Coronary artery (tissue), 2 donors: ENCODE data around the gene OPRL1.
"Not testable (repeated sequence)": the region's sequence is repeated elsewhere in the genome, so short reads cannot be mapped to it uniquely, and the experiment has no call there.

Experiments used
- DNase-seq: peaks from one replicate; pipeline ENCODE4 v3.0.0-alpha.2; 2017; ENCODE audit warnings: low spot score
- H3K27ac ChIP-seq, 2 donors: fragments of 200-600 bp; sonication (generic); one replicate each; pipeline ENCODE4 v1.5.1; 2016 to 2019
- H3K4me3 ChIP-seq: fragments of 200-600 bp; sonication (generic); 2 replicates; pipeline ENCODE4 v1.5.1; 2016; ENCODE audit warnings: mild to moderate bottlenecking, moderate library complexity
- TF ChIP-seq, protein P1 (sequence below): fragments of 200-600 bp; sonication (generic); IDR thresholded peaks from one replicate; pipeline ENCODE4 v1.5.1; 2019; ENCODE audit warnings: antibody characterized with exemption

OPRL1 gene

DNA sequence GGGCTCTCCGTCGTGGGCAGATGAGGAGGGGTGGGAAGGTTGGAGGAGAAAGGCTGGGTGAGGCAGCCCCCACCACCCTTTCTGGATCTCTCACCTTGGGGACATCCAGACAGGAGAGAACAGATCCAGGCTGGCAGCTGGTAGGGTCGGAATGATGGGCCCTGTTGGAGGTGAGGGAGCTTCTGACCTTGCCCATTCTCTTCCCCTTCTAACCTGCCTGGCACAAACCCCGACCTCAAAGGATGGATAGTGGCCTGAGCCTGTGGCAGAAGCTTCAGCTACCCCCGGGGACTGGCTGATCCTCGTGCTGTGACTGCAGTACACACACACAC lies 33.5 kb downstream of the OPRL1 start:
- no peak for DNase-seq
- H3K27ac ChIP-seq = no peak overlapping the region
- no peak overlapping the region for H3K4me3 ChIP-seq
- TF ChIP-seq, protein P1, sequence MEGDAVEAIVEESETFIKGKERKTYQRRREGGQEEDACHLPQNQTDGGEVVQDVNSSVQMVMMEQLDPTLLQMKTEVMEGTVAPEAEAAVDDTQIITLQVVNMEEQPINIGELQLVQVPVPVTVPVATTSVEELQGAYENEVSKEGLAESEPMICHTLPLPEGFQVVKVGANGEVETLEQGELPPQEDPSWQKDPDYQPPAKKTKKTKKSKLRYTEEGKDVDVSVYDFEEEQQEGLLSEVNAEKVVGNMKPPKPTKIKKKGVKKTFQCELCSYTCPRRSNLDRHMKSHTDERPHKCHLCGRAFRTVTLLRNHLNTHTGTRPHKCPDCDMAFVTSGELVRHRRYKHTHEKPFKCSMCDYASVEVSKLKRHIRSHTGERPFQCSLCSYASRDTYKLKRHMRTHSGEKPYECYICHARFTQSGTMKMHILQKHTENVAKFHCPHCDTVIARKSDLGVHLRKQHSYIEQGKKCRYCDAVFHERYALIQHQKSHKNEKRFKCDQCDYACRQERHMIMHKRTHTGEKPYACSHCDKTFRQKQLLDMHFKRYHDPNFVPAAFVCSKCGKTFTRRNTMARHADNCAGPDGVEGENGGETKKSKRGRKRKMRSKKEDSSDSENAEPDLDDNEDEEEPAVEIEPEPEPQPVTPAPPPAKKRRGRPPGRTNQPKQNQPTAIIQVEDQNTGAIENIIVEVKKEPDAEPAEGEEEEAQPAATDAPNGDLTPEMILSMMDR = no peak

DNA sequence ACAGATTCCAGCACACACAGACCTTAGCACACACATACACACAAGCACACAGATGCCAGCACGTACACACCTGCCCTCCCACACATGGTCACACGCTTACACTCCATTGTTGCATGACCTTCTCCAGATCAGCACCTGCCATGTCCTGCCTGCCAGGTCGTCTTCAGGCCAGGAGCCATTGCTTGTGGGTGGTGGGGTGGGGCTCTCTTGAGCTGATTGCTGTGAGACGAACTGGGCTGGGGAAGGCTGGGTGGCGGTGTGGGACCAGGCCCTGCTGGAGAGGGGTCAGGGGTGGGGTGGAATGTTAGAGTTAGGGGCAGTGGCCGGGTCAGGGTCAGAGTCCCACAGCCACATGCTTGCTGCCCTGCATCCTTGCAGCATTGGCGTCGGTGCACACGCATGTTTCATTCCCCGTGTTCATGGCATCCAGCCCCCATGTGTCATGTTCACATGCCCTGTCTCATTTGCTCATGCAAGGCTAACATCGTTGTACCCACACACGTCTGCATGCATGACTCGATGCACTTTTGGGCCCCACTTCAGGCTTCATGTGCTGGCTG lies 34.0 kb downstream of the OPRL1 start:
- TF ChIP-seq, protein P1 = no peak
- no peak overlapping the region for H3K4me3 ChIP-seq
- no peak for DNase-seq
- H3K27ac ChIP-seq = no peak overlapping the region

DNA sequence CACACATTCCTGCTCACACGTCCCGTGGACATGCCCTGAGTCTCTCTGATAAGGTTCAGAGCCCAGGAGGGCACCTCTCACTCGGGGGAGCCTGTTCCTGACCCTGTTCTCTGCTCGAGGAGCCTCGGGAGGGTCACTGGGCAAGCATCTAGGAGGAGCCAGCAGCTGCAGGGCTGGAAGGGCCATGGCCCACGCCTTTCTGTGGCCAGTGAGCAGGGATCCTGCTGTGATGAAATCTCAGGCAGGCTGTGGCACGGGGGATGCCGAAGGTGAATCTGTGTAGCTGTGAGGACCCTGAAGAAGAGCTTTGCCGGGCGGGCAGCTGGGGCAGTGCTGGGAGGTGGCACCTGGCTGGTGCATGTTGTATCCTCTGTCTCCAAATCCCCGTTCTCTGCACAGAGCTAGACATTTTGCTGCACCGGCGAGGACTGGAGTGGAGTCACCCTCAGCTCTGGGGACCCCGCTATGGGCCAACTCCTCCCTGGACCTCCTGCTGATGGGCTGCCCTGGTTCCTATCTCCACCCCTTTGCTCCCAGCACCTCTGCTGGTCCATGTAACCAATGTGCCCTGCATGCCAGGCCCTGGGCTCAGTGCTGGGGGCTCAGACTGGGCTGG lies 34.6 kb downstream of the OPRL1 start:
- no peak for DNase-seq
- Histone ChIP-seq H3K27ac (no peak overlapping the region), H3K4me3 (no peak overlapping the region)
- TF ChIP-seq, protein P1 = no peak

DNA sequence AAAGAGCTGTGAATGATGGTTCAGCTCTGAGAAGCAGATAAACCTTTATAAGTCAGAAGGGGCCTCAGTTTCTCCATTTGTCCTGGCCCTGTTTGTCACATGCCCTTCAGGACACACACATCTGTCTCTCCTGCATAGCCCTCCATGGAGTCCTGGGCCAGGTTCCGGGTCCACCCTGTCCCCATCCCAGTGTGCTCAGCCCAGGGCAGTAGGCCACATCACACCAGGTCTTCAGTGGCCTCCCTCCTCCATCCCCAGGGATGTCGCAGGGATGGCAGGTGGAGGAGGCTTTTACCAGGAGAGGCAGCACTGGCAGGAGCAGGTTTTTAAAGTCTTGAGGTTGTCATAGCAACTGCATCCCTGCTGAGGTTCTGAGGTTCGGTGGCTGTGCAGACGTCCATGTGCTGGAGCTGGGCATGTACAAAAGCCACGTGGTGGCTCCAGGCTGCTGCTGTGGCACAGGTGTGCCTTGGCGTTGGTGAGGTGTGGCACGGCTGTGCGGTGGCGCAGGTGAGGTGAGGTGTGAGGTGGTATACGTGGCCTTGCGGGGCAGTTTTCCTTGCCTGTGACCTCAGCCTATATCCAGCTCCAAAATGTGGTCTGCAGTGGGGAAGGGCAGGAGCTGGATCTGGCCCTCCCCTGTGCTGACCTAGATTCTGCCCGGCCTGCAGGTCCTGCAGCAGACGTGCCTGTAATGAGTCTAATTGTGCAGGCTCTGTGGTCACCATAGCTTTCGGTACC lies 35.5 kb downstream of the OPRL1 start:
- H3K27ac ChIP-seq = no peak overlapping the region

DNA sequence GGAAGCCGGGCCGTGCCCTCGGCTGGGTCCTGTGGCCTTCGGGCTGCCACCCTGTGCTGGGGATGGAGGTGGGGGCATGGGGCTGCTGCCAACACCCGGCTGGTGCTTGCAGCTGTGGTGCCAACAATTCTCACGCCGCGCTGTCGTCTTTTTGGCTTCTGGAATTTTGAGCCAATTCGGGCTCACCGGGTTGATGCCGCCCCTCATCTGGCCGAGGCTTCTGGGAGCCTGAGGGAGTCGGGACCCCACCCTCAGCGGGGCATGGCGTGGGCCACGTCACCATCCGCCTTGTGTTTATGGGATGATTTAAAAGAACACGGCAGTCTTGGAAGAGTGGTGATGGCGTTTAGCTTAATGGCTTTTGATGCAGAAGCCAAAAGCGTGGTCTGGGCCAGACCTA lies 36.1 kb downstream of the OPRL1 start:
- H3K27ac ChIP-seq = no peak overlapping the region
- TF ChIP-seq, protein P1 = no peak
- no peak overlapping the region for H3K4me3 ChIP-seq
- no peak for DNase-seq

More for the DNA sequence above, 35.5 kb downstream of the OPRL1 start:
- DNase-seq = no peak
- TF ChIP-seq, protein P1 = no peak
- no peak overlapping the region for H3K4me3 ChIP-seq

DNA sequence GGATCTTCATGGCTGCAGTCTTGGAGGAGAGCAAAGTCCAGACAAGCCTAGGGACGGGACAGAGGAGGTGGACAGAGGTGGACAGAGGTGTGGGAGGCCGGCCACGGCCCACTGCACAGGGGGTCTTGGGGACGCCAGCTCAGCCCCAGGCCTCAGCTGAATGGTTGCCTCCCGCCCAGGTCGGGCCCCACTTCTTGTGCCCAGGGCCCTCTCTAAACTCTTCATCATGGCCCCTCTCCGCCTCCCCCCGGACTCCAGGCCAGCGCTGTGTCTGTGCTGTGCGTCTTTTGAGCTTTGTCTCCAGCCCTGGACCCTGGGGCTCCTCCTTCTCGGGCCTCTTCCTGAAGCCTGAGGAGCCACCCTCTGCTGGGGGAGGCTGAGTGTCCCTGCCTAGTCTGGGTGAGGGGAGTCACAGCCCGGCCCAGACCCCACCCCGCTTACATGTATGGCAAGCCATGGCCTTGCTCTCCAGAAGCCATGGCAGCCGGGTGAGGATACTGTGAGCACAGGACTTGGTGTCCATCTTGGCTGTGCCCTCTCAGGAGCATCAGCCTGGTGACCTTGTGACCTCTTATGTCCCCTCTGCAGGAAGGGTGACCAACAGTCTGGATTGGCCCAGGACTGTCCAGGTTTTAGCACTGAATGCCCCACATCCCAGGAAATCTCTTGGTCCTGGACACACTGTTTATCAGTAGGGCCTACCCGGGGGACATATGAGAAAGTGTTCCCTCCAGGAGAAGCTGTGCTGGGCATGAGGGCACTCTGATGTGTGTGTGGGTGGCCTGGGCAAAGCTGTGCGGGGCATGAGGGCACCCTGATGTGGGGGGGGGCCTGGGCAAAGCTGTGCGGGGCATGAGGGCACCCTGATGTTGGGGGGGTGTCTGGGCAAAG lies 36.9 kb downstream of the OPRL1 start:
- TF ChIP-seq, protein P1 = no peak
- Histone ChIP-seq H3K27ac (no peak overlapping the region), H3K4me3 (no peak overlapping the region)
- DNase-seq = no peak

DNA sequence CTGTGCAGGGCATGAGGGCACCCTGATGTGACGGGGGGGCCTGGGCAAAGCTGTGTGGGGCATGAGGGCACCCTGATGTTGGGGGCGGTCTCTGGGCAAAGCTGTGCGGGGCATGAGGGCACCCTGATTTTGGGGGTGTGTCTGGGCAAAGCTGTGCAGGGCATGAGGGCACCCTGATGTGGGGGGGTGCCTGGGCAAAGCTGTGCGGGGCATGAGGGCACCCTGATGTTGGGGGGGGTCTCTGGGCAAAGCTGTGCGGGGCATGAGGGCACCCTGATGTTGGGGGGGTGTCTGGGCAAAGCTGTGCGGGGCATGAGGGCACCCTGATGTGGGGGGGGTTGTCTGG lies 37.5 kb downstream of the OPRL1 start:
- DNase-seq, H3K27ac ChIP-seq: not testable (repeated sequence)

More for the DNA sequence above, 37.5 kb downstream of the OPRL1 start:
- H3K4me3 ChIP-seq = not testable (repeated sequence)
